OCI-LY3 (cell line): Measurements from ENCODE around the gene MXI1.

ENCODE experiments used
- H2AFZ ChIP-seq: fragments of 200-600, 300-600 bp; shearing (Covaris generic); 2 replicates; pipeline ENCODE4 v1.6.0; 2014; ENCODE audit warnings: antibody characterized with exemption, low read depth, low read length
- H3K27ac ChIP-seq: fragments of 200-600, 300-600 bp; sonication (generic); 2 replicates; pipeline ENCODE4 v1.5.1; 2014; ENCODE audit warnings: mild to moderate bottlenecking, low read length, moderate library complexity, mixed read lengths
- H3K27me3 ChIP-seq: fragments of 200-600, 300-600 bp; sonication (generic); 2 replicates; pipeline ENCODE4 v1.6.1; 2014; ENCODE audit warnings: low read depth, low read length, mixed read lengths
- H3K36me3 ChIP-seq: fragments of 200-600, 300-600 bp; sonication (generic); replicated peaks from 2 replicates; pipeline ENCODE3; 2014; ENCODE audit warnings: low read depth, low read length, mixed read lengths
- H3K4me1 ChIP-seq: fragments of 300-600, 200-600 bp; sonication (generic); 2 replicates; pipeline ENCODE4 v1.6.1; 2014; ENCODE audit warnings: low read length, mixed read lengths
- H3K4me2 ChIP-seq: fragments of 200-600, 300-600 bp; sonication (generic); 2 replicates; pipeline ENCODE4 v1.6.1; 2014; ENCODE audit warnings: low read length, mixed read lengths
- H3K4me3 ChIP-seq: fragments of 300-600, 200-600 bp; sonication (generic); 2 replicates; pipeline ENCODE4 v1.5.1; 2014; ENCODE audit warnings: antibody characterized with exemption, mild to moderate bottlenecking, low read length, moderate library complexity
- H3K79me2 ChIP-seq: fragments of 300-600, 200-600 bp; shearing (Covaris generic); 2 replicates; pipeline ENCODE4 v1.6.1; 2014; ENCODE audit warnings: mild to moderate bottlenecking, low read length, mixed read lengths
- H3K9ac ChIP-seq: fragments of 300-600, 200-600 bp; shearing (Covaris generic); 2 replicates; pipeline ENCODE4 v1.6.0; 2014; ENCODE audit warnings: mild to moderate bottlenecking, low read length, moderate library complexity
- H3K9me3 ChIP-seq: fragments of 200-600, 300-600 bp; shearing (Covaris generic); 2 replicates; pipeline ENCODE4 v1.6.1; 2014; ENCODE audit warnings: low read length, mixed read lengths; ENCODE audit not compliant: insufficient read depth
- H4K20me1 ChIP-seq: fragments of 200-600, 300-600 bp; sonication (generic); 2 replicates; pipeline ENCODE4 v1.6.1; 2016; ENCODE audit warnings: low read length, mixed read lengths; ENCODE audit not compliant: insufficient read depth
- EZH2phosphoT487 ChIP-seq: fragments of 200-600 bp; shearing (Covaris generic); IDR thresholded peaks from 2 replicates; pipeline ENCODE4 v1.6.1; 2018; ENCODE audit warnings: antibody characterized with exemption, mixed run types, low read depth
- TF ChIP-seq, protein P1 (sequence below): fragments of 200-600, 300-600 bp; sonication (generic); IDR thresholded peaks from 2 replicates; pipeline ENCODE4 v1.5.1; 2014; ENCODE audit warnings: antibody characterized with exemption, low read length, low read depth

The MXI1 gene

DNA sequence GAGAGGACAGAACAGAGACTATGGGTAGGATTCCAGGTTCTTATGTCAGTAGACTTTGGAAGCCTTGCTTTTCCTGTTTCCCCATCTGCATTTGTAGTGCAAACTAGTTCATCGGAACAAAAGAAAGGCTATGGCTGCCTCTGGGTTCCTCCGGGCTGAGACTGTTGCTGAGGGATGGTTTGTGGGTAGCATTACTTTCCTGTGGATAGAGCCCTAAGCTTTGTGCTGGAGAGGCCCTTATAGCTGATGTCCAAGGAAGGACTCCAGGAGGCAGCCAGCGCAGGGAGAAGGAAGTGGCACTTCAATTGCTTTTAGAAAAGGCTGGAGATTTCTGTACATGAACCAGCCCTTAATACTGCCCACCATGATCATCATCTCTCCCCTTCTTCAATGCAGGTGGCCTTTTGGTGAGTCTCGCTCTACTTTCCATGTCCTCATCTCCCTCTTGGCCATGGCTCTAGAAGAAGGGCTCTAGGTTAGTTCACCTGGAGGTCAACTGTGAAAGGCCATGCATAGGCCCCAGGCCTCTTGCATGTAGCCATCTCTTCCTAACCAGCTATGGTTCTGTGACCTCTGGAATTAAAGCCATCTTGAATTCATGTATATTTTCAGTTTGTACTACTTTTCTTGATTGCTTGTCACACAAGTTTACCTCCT, 15.4 kb downstream of the MXI1 start:
- H3K4me1 ChIP-seq: peaks cover 24% of the 10 kb centered on the region
- H3K27me3 ChIP-seq: no peaks in the 10 kb centered on the region
- H4K20me1 ChIP-seq: peaks cover 34% of the 10 kb centered on the region
- H3K9ac ChIP-seq: no peak overlapping the region
- no peaks in the 10 kb centered on the region for H3K9me3 ChIP-seq
- H2AFZ ChIP-seq: no peak overlapping the region
- TF ChIP-seq, protein P1, sequence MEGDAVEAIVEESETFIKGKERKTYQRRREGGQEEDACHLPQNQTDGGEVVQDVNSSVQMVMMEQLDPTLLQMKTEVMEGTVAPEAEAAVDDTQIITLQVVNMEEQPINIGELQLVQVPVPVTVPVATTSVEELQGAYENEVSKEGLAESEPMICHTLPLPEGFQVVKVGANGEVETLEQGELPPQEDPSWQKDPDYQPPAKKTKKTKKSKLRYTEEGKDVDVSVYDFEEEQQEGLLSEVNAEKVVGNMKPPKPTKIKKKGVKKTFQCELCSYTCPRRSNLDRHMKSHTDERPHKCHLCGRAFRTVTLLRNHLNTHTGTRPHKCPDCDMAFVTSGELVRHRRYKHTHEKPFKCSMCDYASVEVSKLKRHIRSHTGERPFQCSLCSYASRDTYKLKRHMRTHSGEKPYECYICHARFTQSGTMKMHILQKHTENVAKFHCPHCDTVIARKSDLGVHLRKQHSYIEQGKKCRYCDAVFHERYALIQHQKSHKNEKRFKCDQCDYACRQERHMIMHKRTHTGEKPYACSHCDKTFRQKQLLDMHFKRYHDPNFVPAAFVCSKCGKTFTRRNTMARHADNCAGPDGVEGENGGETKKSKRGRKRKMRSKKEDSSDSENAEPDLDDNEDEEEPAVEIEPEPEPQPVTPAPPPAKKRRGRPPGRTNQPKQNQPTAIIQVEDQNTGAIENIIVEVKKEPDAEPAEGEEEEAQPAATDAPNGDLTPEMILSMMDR: no peak
- no peak for TF ChIP-seq EZH2phosphoT487
- H3K4me2 ChIP-seq: peak overlapping the region; percentile 88
- H3K4me3 ChIP-seq: no peak overlapping the region
- H3K79me2 ChIP-seq: no peaks in the 10 kb centered on the region; the same call in 1 of the 2 replicates
- H3K27ac ChIP-seq: no peak overlapping the region
- no peaks in the 10 kb centered on the region for H3K36me3 ChIP-seq

- Histone ChIP-seq H2AFZ (no peak overlapping the region), H3K27ac (no peak overlapping the region), H3K9ac (no peak overlapping the region), H3K27me3 (no peaks in the 10 kb centered on the region), H4K20me1 (peaks cover 40% of the 10 kb centered on the region), H3K79me2 (no peaks in the 10 kb centered on the region; the same call in 1 of the 2 replicates), H3K4me2 (no peak overlapping the region), H3K4me3 (no peak overlapping the region), H3K9me3 (no peaks in the 10 kb centered on the region), H3K4me1 (peaks cover 24% of the 10 kb centered on the region), H3K36me3 (peaks cover 3% of the 10 kb centered on the region)
- TF ChIP-seq, protein P1: no peak
- TF ChIP-seq EZH2phosphoT487: no peak
These were observed 16.0 kb downstream of the MXI1 start for GRCh38 chr10:110223298-110223925.

GRCh38 chr10:110224992-110225391, 17.6 kb downstream of the MXI1 start:
- peaks cover 35% of the 10 kb centered on the region for H4K20me1 ChIP-seq
- H3K4me1 ChIP-seq: peaks cover 24% of the 10 kb centered on the region
- H3K36me3 ChIP-seq: peaks cover 3% of the 10 kb centered on the region
- no peak overlapping the region for H2AFZ ChIP-seq
- TF ChIP-seq, protein P1: no peak
- no peak for TF ChIP-seq EZH2phosphoT487
- H3K4me3 ChIP-seq: peak overlapping the region; percentile 99
- no peaks in the 10 kb centered on the region for H3K27me3 ChIP-seq
- H3K9ac ChIP-seq: peak overlapping the region; percentile 47
- H3K79me2 ChIP-seq: no peaks in the 10 kb centered on the region
- peak overlapping the region; percentile 96 for H3K4me2 ChIP-seq
- H3K27ac ChIP-seq: no peak overlapping the region
- H3K9me3 ChIP-seq: no peaks in the 10 kb centered on the region

- Histone ChIP-seq H3K4me1 (peaks cover 24% of the 10 kb centered on the region), H4K20me1 (peaks cover 33% of the 10 kb centered on the region), H3K9ac (peak overlapping the region; percentile 47), H3K79me2 (no peaks in the 10 kb centered on the region), H3K9me3 (no peaks in the 10 kb centered on the region), H3K27ac (no peak overlapping the region), H3K36me3 (peaks cover 3% of the 10 kb centered on the region), H2AFZ (no peak overlapping the region), H3K27me3 (no peaks in the 10 kb centered on the region), H3K4me3 (peak overlapping the region; percentile 99), H3K4me2 (peak overlapping the region; percentile 96)
- no peak for TF ChIP-seq EZH2phosphoT487
- TF ChIP-seq, protein P1: no peak
These were observed 18.0 kb downstream of the MXI1 start for GRCh38 chr10:110225441-110225755.
